Epidermal melanocyte (primary cell): ENCODE data around the gene LEMD3.

Source experiments
- DNase-seq: peaks from one replicate; pipeline ENCODE4 v3.0.0; 2011; ENCODE audit warnings: low spot score; ENCODE audit not compliant: insufficient read length

Gene LEMD3

GRCh38 chr12:65168681-65169319 is 583 bp upstream of the LEMD3 start:
- no peak for DNase-seq

GRCh38 chr12:65170209-65170881 is 962 bp downstream of the LEMD3 start:
- DNase-seq, result no peak

GRCh38 chr12:65171073-65171472 is 1.7 kb downstream of the LEMD3 start:
- no peak for DNase-seq

GRCh38 chr12:65171870-65172269 is 2.5 kb downstream of the LEMD3 start:
- DNase-seq, result no peak

- no peak for DNase-seq
Measured at GRCh38 chr12:65175385-65175784, 6.0 kb downstream of the LEMD3 start.

- no peak for DNase-seq
Measured at GRCh38 chr12:65182012-65182739, 12.8 kb downstream of the LEMD3 start.

- DNase-seq, result no peak
Measured at GRCh38 chr12:65184176-65184857, 14.9 kb downstream of the LEMD3 start.

GRCh38 chr12:65184858-65185229 is 15.5 kb downstream of the LEMD3 start:
- no peak for DNase-seq

- no peak for DNase-seq
Measured at GRCh38 chr12:65187665-65188064, 18.3 kb downstream of the LEMD3 start.

- DNase-seq, result no peak
Measured at GRCh38 chr12:65188179-65188701, 18.9 kb downstream of the LEMD3 start.

GRCh38 chr12:65189028-65189718 is 19.8 kb downstream of the LEMD3 start:
- no peak for DNase-seq

GRCh38 chr12:65192963-65193516 is 23.7 kb downstream of the LEMD3 start:
- DNase-seq, result no peak

- no peak for DNase-seq
Measured at GRCh38 chr12:65194949-65195348, 25.6 kb downstream of the LEMD3 start.

GRCh38 chr12:65195387-65196055 is 26.1 kb downstream of the LEMD3 start:
- no peak for DNase-seq

- no peak for DNase-seq
Measured at GRCh38 chr12:65196762-65197567, 27.6 kb downstream of the LEMD3 start.

- DNase-seq, result no peak
Measured at GRCh38 chr12:65199604-65200003, 30.2 kb downstream of the LEMD3 start.

GRCh38 chr12:65200007-65200665 is 30.8 kb downstream of the LEMD3 start:
- no peak for DNase-seq

- DNase-seq, result no peak
Measured at GRCh38 chr12:65203376-65203775, 34.0 kb downstream of the LEMD3 start.
